Activated T-helper 1 cell treated with anti-CD3 and anti-CD28 coated beads, Interleukin-12 subunit alpha, Interleukin-12 subunit beta, Interleukin-2, Interleukin-4 antibody, amounts not matched to agents 30 ng/mL and 10 ng/mL and 1 ng/mL, durations not matched to agents 14 hours and 24 hours and 36 hours (primary cell): ENCODE measurements around the gene NLRP10. TPM values are rescaled to one million over a fixed set of nuclear protein-coding genes. Genes with fewer than 3 reads are reported as not detected.
A peak's percentile ranks its signal among the peaks of the same experiment; 100 is the strongest.

Experiments
- DNase-seq: peaks from one replicate; pipeline ENCODE4 v3.0.0; 2021; ENCODE audit warnings: low spot score
- H3K27ac Mint-ChIP-seq: one replicate; pipeline ENCODE4 v1.8.0; 2021; ENCODE audit warnings: mild to moderate bottlenecking, mixed read lengths
- H3K27me3 Mint-ChIP-seq: one replicate; pipeline ENCODE4 v1.8.0; 2022; ENCODE audit warnings: mild to moderate bottlenecking, moderate library complexity, mixed read lengths; ENCODE audit not compliant: insufficient read depth
- H3K36me3 Mint-ChIP-seq: one replicate; pipeline ENCODE4 v1.8.0; 2021; ENCODE audit warnings: low read depth, mixed read lengths
- H3K4me1 Mint-ChIP-seq: one replicate; pipeline ENCODE4 v1.8.0; 2021; ENCODE audit warnings: low read depth, mixed read lengths
- H3K4me3 Mint-ChIP-seq: one replicate; pipeline ENCODE4 v1.8.0; 2021; ENCODE audit warnings: mild to moderate bottlenecking, moderate library complexity, mixed read lengths
- H3K9me3 Mint-ChIP-seq: one replicate; pipeline ENCODE4 v1.8.0; 2021; ENCODE audit warnings: mixed read lengths
- intact Hi-C: fragments of 100-400 bp; cut with micrococcal nuclease; formaldehyde crosslinking; loops from one replicate; pipeline ENCODE4 v1.15.1; 2024
- total RNA-seq: library from RNA; stranded (reverse); gene quantifications from 2 replicates; pipeline ENCODE4 v1.2.3, GENCODE V29; 2022

Gene NLRP10
- not detected in 2 replicates for total RNA-seq

GRCh38 chr11:7965386-7965785 is at the start of gene NLRP10:
Gene NLRP10, minus strand, starts transcription at chr11:7965447. Its CDS starts 1,952 bp downstream, at chr11:7963495.
- Mint-ChIP-seq H3K27ac (no peak within 1 kb of the TSS), H3K36me3 (no peaks in the 10 kb centered on the region), H3K4me3 (no peak within 1 kb of the TSS), H3K4me1 (no peaks in the 10 kb centered on the region), H3K9me3 (no peaks in the 10 kb centered on the region), H3K27me3 (peaks cover 3% of the 10 kb centered on the region)
- intact Hi-C loops: no loop called here
- no peak for DNase-seq

- Mint-ChIP-seq H3K4me3 (no peak overlapping the region), H3K9me3 (no peaks in the 10 kb centered on the region), H3K27ac (no peak overlapping the region), H3K27me3 (peaks cover 29% of the 10 kb centered on the region), H3K4me1 (peaks cover 4% of the 10 kb centered on the region), H3K36me3 (no peaks in the 10 kb centered on the region)
- DNase-seq: no peak
- intact Hi-C loops: no loop called here
These were observed 48.6 kb upstream of the NLRP10 start for GRCh38 chr11:8013833-8014232.

DNA sequence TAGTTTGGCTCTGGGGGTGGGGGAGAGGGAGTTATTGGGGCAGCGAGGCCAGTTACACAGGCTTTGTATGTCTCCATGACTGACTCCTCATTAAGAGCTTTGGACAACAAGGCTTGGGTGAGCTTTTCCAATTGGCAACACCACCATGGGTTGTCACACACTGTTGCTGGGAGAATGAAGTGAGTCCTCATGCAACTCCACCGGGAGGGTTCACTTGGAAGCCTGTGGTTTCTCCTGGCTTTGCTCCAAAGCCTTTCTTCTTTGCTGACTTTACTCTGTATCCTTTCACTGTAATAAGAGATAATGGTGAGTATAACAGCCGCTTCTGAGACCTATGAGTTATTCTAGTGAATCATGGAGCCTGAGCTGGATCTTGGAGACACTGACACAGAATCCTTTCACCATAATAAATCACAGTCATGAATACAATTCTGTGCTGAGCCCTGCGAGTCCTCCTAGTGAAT is 46.8 kb upstream of the NLRP10 start:
- Mint-ChIP-seq H3K27ac (no peak overlapping the region), H3K4me3 (no peak overlapping the region), H3K36me3 (no peaks in the 10 kb centered on the region), H3K4me1 (no peaks in the 10 kb centered on the region), H3K9me3 (no peaks in the 10 kb centered on the region), H3K27me3 (peaks cover 13% of the 10 kb centered on the region)
- DNase-seq: no peak
- intact Hi-C loops: no loop called here

DNA sequence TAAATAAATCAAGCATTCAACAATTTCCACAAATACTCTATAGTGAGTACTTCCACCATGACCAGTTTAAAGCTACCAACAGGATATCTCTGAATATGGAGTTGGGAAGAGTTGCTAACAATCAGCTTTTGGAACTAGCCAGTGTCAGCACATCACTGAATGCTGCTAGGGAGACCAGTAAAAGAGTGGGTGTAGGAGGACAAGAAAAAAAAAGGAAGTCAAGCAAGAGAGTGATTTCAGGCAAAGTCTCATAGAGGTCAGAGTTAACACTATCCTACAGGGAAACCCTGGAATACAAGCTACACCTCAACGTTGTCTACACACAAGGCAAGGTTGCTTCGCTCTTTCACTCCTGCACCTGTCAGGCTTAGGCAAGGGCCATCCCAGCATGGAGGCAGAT is 46.1 kb upstream of the NLRP10 start:
- Mint-ChIP-seq H3K27ac (no peak overlapping the region), H3K4me3 (no peak overlapping the region), H3K36me3 (no peaks in the 10 kb centered on the region), H3K4me1 (no peaks in the 10 kb centered on the region), H3K27me3 (peaks cover 7% of the 10 kb centered on the region), H3K9me3 (no peaks in the 10 kb centered on the region)
- DNase-seq: no peak
- intact Hi-C loops: no loop called here

DNA sequence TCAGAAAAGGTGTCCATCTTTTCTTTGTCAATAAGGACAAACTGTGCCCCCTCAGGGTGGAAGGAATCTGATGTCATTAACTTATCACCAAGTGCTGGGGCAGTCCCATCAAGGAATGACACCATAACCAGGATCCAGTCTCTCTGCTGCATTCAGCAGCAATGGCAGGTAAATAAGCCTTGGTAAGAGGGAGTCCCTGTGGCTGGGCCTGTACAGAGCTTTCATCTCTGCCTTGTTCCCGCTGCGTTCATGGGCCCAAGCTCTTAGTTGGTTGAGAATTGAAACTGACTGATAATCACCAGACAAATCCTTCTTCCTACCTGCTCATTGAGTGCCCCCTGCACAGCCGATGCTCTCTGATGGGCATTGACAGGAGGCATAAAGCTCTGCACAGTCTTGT is 44.6 kb upstream of the NLRP10 start:
- H3K36me3 Mint-ChIP-seq: no peaks in the 10 kb centered on the region
- intact Hi-C loops: loop anchor here (5.0 kb wide), 1 partner anchor 252 kb away; the partner anchor contains the start of gene LMO1
- no peak for DNase-seq
- no peak overlapping the region for H3K4me3 Mint-ChIP-seq
- H3K27me3 Mint-ChIP-seq: peaks cover 3% of the 10 kb centered on the region
- no peaks in the 10 kb centered on the region for H3K9me3 Mint-ChIP-seq
- no peaks in the 10 kb centered on the region for H3K4me1 Mint-ChIP-seq
- H3K27ac Mint-ChIP-seq: no peak overlapping the region

GRCh38 chr11:8008212-8008611 is 43.0 kb upstream of the NLRP10 start:
- Mint-ChIP-seq H3K4me1 (no peaks in the 10 kb centered on the region), H3K36me3 (no peaks in the 10 kb centered on the region), H3K9me3 (no peaks in the 10 kb centered on the region), H3K4me3 (no peak overlapping the region), H3K27me3 (peaks cover 3% of the 10 kb centered on the region), H3K27ac (no peak overlapping the region)
- intact Hi-C loops: loop anchor here (5.0 kb wide), 1 partner anchor 254 kb away; the partner anchor contains the start of gene LMO1
- DNase-seq: no peak

GRCh38 chr11:8006349-8006977 is 41.2 kb upstream of the NLRP10 start:
- H3K4me1 Mint-ChIP-seq: no peaks in the 10 kb centered on the region
- H3K27ac Mint-ChIP-seq: no peak overlapping the region
- no peaks in the 10 kb centered on the region for H3K9me3 Mint-ChIP-seq
- intact Hi-C loops: loop anchor here (1.0 to 5.0 kb wide), 4 partner anchors 26 to 256 kb away; partner anchors contain the start of gene LMO1
- DNase-seq: peak; percentile 14
- no peak overlapping the region for H3K4me3 Mint-ChIP-seq
- no peaks in the 10 kb centered on the region for H3K36me3 Mint-ChIP-seq
- H3K27me3 Mint-ChIP-seq: no peaks in the 10 kb centered on the region

DNA sequence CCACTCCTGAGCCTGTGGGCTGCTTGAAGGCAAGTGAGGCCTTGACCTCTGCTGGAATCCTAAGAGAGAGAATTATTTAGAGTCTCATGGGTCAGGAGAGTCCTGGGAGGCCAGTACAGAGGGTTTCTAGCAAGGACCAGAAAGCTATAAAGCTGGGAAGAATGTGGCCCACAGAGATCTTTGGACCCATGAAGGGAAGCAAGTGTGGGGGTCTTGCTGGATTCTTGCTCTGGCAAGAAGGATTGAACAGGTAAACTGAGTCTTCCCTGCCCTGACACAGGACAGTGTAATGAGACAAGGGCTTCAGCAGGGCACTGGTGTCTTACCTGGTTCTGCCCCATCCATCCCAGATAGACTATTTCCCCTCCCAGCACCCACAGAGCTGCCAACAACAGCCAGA is 40.3 kb upstream of the NLRP10 start:
- Mint-ChIP-seq H3K27ac (no peak overlapping the region), H3K4me3 (no peak overlapping the region), H3K36me3 (no peaks in the 10 kb centered on the region), H3K27me3 (no peaks in the 10 kb centered on the region), H3K9me3 (no peaks in the 10 kb centered on the region), H3K4me1 (no peaks in the 10 kb centered on the region)
- intact Hi-C loops: loop anchor here (5.0 kb wide), 1 partner anchor 257 kb away; the partner anchor contains the start of gene LMO1
- DNase-seq: no peak

GRCh38 chr11:8004008-8004407 is 38.8 kb upstream of the NLRP10 start:
- intact Hi-C loops: no loop called here
- Mint-ChIP-seq H3K4me1 (no peaks in the 10 kb centered on the region), H3K27me3 (no peaks in the 10 kb centered on the region), H3K36me3 (peaks cover 4% of the 10 kb centered on the region), H3K27ac (no peak overlapping the region), H3K9me3 (no peaks in the 10 kb centered on the region), H3K4me3 (no peak overlapping the region)
- DNase-seq: no peak

- no peaks in the 10 kb centered on the region for H3K9me3 Mint-ChIP-seq
- no peak overlapping the region for H3K4me3 Mint-ChIP-seq
- DNase-seq: no peak
- no peak overlapping the region for H3K27ac Mint-ChIP-seq
- peaks cover 5% of the 10 kb centered on the region for H3K36me3 Mint-ChIP-seq
- H3K27me3 Mint-ChIP-seq: no peaks in the 10 kb centered on the region
- intact Hi-C loops: no loop called here
- no peaks in the 10 kb centered on the region for H3K4me1 Mint-ChIP-seq
These were observed 37.9 kb upstream of the NLRP10 start for GRCh38 chr11:8003187-8003586.

- Mint-ChIP-seq H3K27ac (no peak overlapping the region), H3K9me3 (no peaks in the 10 kb centered on the region), H3K4me1 (no peaks in the 10 kb centered on the region), H3K4me3 (no peak overlapping the region), H3K27me3 (no peaks in the 10 kb centered on the region), H3K36me3 (peaks cover 7% of the 10 kb centered on the region)
- no peak for DNase-seq
- intact Hi-C loops: no loop called here
These were observed 37.4 kb upstream of the NLRP10 start for GRCh38 chr11:8002676-8003075.

GRCh38 chr11:8000390-8000789 is 35.1 kb upstream of the NLRP10 start:
- DNase-seq: no peak
- peaks cover 28% of the 10 kb centered on the region for H3K36me3 Mint-ChIP-seq
- no peak overlapping the region for H3K4me3 Mint-ChIP-seq
- intact Hi-C loops: no loop called here
- no peak overlapping the region for H3K27ac Mint-ChIP-seq
- H3K27me3 Mint-ChIP-seq: no peaks in the 10 kb centered on the region
- no peaks in the 10 kb centered on the region for H3K9me3 Mint-ChIP-seq
- H3K4me1 Mint-ChIP-seq: peaks cover 1% of the 10 kb centered on the region

DNA sequence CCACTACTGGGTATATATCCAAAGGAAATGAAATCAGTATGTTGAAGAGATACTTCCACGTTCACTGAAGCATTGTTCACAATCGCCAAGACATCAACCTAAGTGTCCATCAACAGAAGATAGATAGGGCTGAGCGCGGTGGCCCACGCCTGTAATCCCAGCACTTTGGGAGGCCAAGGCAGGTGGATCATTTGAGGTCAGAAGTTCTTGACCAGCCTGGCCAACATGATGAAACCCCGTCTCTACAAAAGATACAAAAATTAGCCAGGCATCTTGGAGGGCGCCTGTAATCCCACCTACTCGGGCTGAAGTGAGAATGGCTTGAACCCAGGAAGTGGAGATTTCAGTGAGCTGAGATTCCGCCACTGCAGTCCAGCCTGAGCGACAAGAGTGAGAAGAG is 34.5 kb upstream of the NLRP10 start:
- Mint-ChIP-seq H3K4me3 (no peak overlapping the region), H3K9me3 (no peaks in the 10 kb centered on the region), H3K27me3 (no peaks in the 10 kb centered on the region), H3K27ac (no peak overlapping the region), H3K36me3 (peaks cover 33% of the 10 kb centered on the region), H3K4me1 (peaks cover 7% of the 10 kb centered on the region)
- no peak for DNase-seq
- intact Hi-C loops: no loop called here
